Parathyroid adenoma (tissue), 2 donors: ENCODE results near the gene SMOC2.

Experiments used
- H2AFZ ChIP-seq: fragments of 300-600 bp; sonication (generic); one replicate; pipeline ENCODE4 v1.7.0; 2017; ENCODE audit warnings: antibody characterized with exemption, mild to moderate bottlenecking
- H3K27ac ChIP-seq: fragments of 300-600 bp; sonication (generic); one replicate; pipeline ENCODE4 v1.7.0; 2017
- H3K27me3 ChIP-seq: fragments of 300-600 bp; sonication (generic); one replicate; pipeline ENCODE4 v1.7.0; 2017; ENCODE audit warnings: low read length; ENCODE audit not compliant: control insufficient read depth, insufficient read depth
- H3K36me3 ChIP-seq: fragments of 300-600 bp; sonication (generic); one replicate; pipeline ENCODE4 v1.7.0; 2017; ENCODE audit warnings: low read length; ENCODE audit not compliant: control insufficient read depth, insufficient read depth
- H3K4me1 ChIP-seq: fragments of 300-600 bp; sonication (generic); one replicate; pipeline ENCODE4 v1.7.0; 2017; ENCODE audit warnings: control low read depth
- H3K4me2 ChIP-seq: fragments of 300-600 bp; sonication (generic); one replicate; pipeline ENCODE4 v1.7.0; 2017; ENCODE audit warnings: low read length
- H3K4me3 ChIP-seq: fragments of 300-600 bp; sonication (generic); one replicate; pipeline ENCODE4 v1.7.0; 2017; ENCODE audit warnings: low read depth, low read length
- H3K79me2 ChIP-seq: fragments of 300-600 bp; sonication (generic); one replicate; pipeline ENCODE4 v1.7.0; 2017; ENCODE audit warnings: control low read depth
- H3K9ac ChIP-seq: fragments of 300-600 bp; sonication (generic); one replicate; pipeline ENCODE4 v1.7.0; 2017; ENCODE audit warnings: mild to moderate bottlenecking
- H3K9me3 ChIP-seq: fragments of 300-600 bp; sonication (generic); one replicate; pipeline ENCODE4 v1.7.0; 2017; ENCODE audit warnings: low read length; ENCODE audit not compliant: control insufficient read depth
- CTCF ChIP-seq: fragments of 300-600 bp; sonication (generic); IDR thresholded peaks from one replicate; pipeline ENCODE4 v1.7.0; 2017; ENCODE audit warnings: antibody characterized with exemption, mild to moderate bottlenecking
- donor health status: primary hyperparathyroidism.

Gene SMOC2

GRCh38 chr6:168407842-168408241 is 33.1 kb upstream of the SMOC2 start:
- Histone ChIP-seq H3K4me2 (no peak overlapping the region), H2AFZ (no peak overlapping the region), H3K79me2 (no peaks in the 10 kb centered on the region), H3K9me3 (no peaks in the 10 kb centered on the region), H3K27ac (no peak overlapping the region), H3K4me3 (no peak overlapping the region), H3K9ac (no peak overlapping the region), H3K27me3 (no peaks in the 10 kb centered on the region), H3K36me3 (no peaks in the 10 kb centered on the region), H3K4me1 (no peaks in the 10 kb centered on the region)
- TF ChIP-seq CTCF: no peak

- Histone ChIP-seq H3K4me1 (no peaks in the 10 kb centered on the region), H3K4me3 (no peak overlapping the region), H2AFZ (no peak overlapping the region), H3K36me3 (no peaks in the 10 kb centered on the region), H3K4me2 (no peak overlapping the region), H3K9me3 (no peaks in the 10 kb centered on the region), H3K27me3 (no peaks in the 10 kb centered on the region), H3K9ac (no peak overlapping the region), H3K79me2 (no peaks in the 10 kb centered on the region), H3K27ac (no peak overlapping the region)
- TF ChIP-seq CTCF: no peak
These were observed 32.4 kb upstream of the SMOC2 start for GRCh38 chr6:168408504-168409136.

GRCh38 chr6:168410035-168410434 is 30.9 kb upstream of the SMOC2 start:
- no peak overlapping the region for H3K4me2 ChIP-seq
- H3K4me3 ChIP-seq: no peak overlapping the region
- H3K36me3 ChIP-seq: no peaks in the 10 kb centered on the region
- no peaks in the 10 kb centered on the region for H3K9me3 ChIP-seq
- no peak overlapping the region for H3K27ac ChIP-seq
- no peak overlapping the region for H3K9ac ChIP-seq
- H3K79me2 ChIP-seq: no peaks in the 10 kb centered on the region
- no peaks in the 10 kb centered on the region for H3K4me1 ChIP-seq
- no peak overlapping the region for H2AFZ ChIP-seq
- TF ChIP-seq CTCF: no peak
- H3K27me3 ChIP-seq: no peaks in the 10 kb centered on the region

GRCh38 chr6:168410554-168411011 is 30.4 kb upstream of the SMOC2 start:
- Histone ChIP-seq H2AFZ (no peak overlapping the region), H3K27me3 (no peaks in the 10 kb centered on the region), H3K27ac (no peak overlapping the region), H3K9ac (no peak overlapping the region), H3K79me2 (no peaks in the 10 kb centered on the region), H3K4me3 (no peak overlapping the region), H3K9me3 (no peaks in the 10 kb centered on the region), H3K36me3 (no peaks in the 10 kb centered on the region), H3K4me2 (no peak overlapping the region), H3K4me1 (no peaks in the 10 kb centered on the region)
- TF ChIP-seq CTCF: no peak

GRCh38 chr6:168411130-168411529 is 29.9 kb upstream of the SMOC2 start:
- Histone ChIP-seq H3K4me2 (no peak overlapping the region), H2AFZ (no peak overlapping the region), H3K4me1 (no peaks in the 10 kb centered on the region), H3K9me3 (no peaks in the 10 kb centered on the region), H3K79me2 (no peaks in the 10 kb centered on the region), H3K36me3 (no peaks in the 10 kb centered on the region), H3K4me3 (no peak overlapping the region), H3K27me3 (no peaks in the 10 kb centered on the region), H3K9ac (no peak overlapping the region), H3K27ac (no peak overlapping the region)
- TF ChIP-seq CTCF: no peak
